Measurements from ENCODE around the gene SETD5. TPM values are rescaled to one million over a fixed set of nuclear protein-coding genes. Genes with fewer than 3 reads are reported as not detected.

Gene SETD5
- polyA plus RNA-seq, 1 donor (not counting 4 experiments of a cell fraction or from before 2014, with no cell fraction given) = 37.8 TPM

- peak; percentile 82 to 89 (median 89) for TF ChIP-seq CTCF (optimal IDR thresholded peaks at IDR 0.05 in 1 of 3, IDR thresholded peaks at IDR 0.05 in 1 of 3, conservative IDR thresholded peaks at IDR 0.05 in 1 of 3; ENCODE audit: extremely low read depth in 1 of 3, insufficient read depth in 2 of 3, low read length in 3 of 3)
- no peak for TF ChIP-seq EZH2 (IDR thresholded peaks at IDR 0.05; ENCODE audit: low read length)
- FAIRE-seq = peak; percentile 41
- dilution Hi-C loops (cut with MboI; ENCODE audit: extremely low pct_ligation_motif_present, low sequenced_read_pairs) = no loop called here
These were observed 44.3 kb upstream of the SETD5 start for GRCh38 chr3:9352917-9353752.

GRCh38 chr3:9361691-9362388 is 35.6 kb upstream of the SETD5 start:
- H3K9me3 ChIP-seq (ENCODE audit: control insufficient read depth, low read depth, low read length) = no peaks in the 10 kb centered on the region
- H3K4me2 ChIP-seq (ENCODE audit: control insufficient read depth, extremely low read depth, insufficient read depth, low read depth, low read length) = peak overlapping the region; percentile 68
- H3K79me2 ChIP-seq (ENCODE audit: control insufficient read depth, insufficient read depth, low read length) = peaks cover 14% of the 10 kb centered on the region
- no peaks in the 10 kb centered on the region for H3K27me3 ChIP-seq (ENCODE audit: control insufficient read depth, extremely low read depth, insufficient read depth, low read length)
- H3K36me3 ChIP-seq (ENCODE audit: control insufficient read depth in 2 of 2, extremely low read depth in 1 of 2, insufficient read depth in 2 of 2, low read length in 2 of 2) = peaks cover 7 to 10% of the 10 kb centered on the region in 2 experiments
- H3K4me1 ChIP-seq (ENCODE audit: control insufficient read depth, extremely low read depth, insufficient read depth, low read length) = no peaks in the 10 kb centered on the region
- no peak overlapping the region for H3K27ac ChIP-seq (ENCODE audit: control insufficient read depth, insufficient read depth, low read length)
- TF ChIP-seq CTCF (optimal IDR thresholded peaks at IDR 0.05 in 1 of 3, IDR thresholded peaks at IDR 0.05 in 1 of 3, conservative IDR thresholded peaks at IDR 0.05 in 1 of 3; ENCODE audit: extremely low read depth in 1 of 3, insufficient read depth in 2 of 3, low read length in 3 of 3) (no peak), EZH2 (IDR thresholded peaks at IDR 0.05; ENCODE audit: low read length) (no peak)
- no peak overlapping the region for H2AFZ ChIP-seq (ENCODE audit: control insufficient read depth, low read length)
- no peak for DNase-seq (ENCODE audit: low read depth, low spot score)
- H4K20me1 ChIP-seq (ENCODE audit: control insufficient read depth, extremely low read depth, insufficient read depth, low read length) = no peaks in the 10 kb centered on the region
- dilution Hi-C loops (cut with MboI; ENCODE audit: extremely low pct_ligation_motif_present, low sequenced_read_pairs) = no loop called here
- H3K9me1 ChIP-seq (ENCODE audit: control insufficient read depth, extremely low read depth, insufficient read depth, low read length) = no peaks in the 10 kb centered on the region
- H3K4me3 ChIP-seq (ENCODE audit: control insufficient read depth in 2 of 3, extremely low read depth in 1 of 3, insufficient read depth in 2 of 3, low read depth in 1 of 3, low read length in 3 of 3) = peak overlapping the region; percentile 63 to 73 (median 69)
- FAIRE-seq = no peak
- peak overlapping the region; percentile 83 for H3K9ac ChIP-seq (ENCODE audit: control insufficient read depth, extremely low read depth, insufficient read depth, low read length)

More at GRCh38 chr3:9352917-9353752, 44.3 kb upstream of the SETD5 start:
- no peak overlapping the region for H3K4me2 ChIP-seq (ENCODE audit: control insufficient read depth, extremely low read depth, insufficient read depth, low read depth, low read length)
- H3K9ac ChIP-seq (ENCODE audit: control insufficient read depth, extremely low read depth, insufficient read depth, low read length) = no peak overlapping the region
- no peaks in the 10 kb centered on the region for H3K9me3 ChIP-seq (ENCODE audit: control insufficient read depth, low read depth, low read length)
- no peaks in the 10 kb centered on the region for H3K9me1 ChIP-seq (ENCODE audit: control insufficient read depth, extremely low read depth, insufficient read depth, low read length)
- H3K36me3 ChIP-seq (ENCODE audit: control insufficient read depth in 2 of 2, extremely low read depth in 1 of 2, insufficient read depth in 2 of 2, low read length in 2 of 2) = no peaks in the 10 kb centered on the region
- peak overlapping the region; percentile 6 for H2AFZ ChIP-seq (ENCODE audit: control insufficient read depth, low read length)
- no peak for DNase-seq (ENCODE audit: low read depth, low spot score)
- no peaks in the 10 kb centered on the region for H3K27me3 ChIP-seq (ENCODE audit: control insufficient read depth, extremely low read depth, insufficient read depth, low read length)
- no peaks in the 10 kb centered on the region for H4K20me1 ChIP-seq (ENCODE audit: control insufficient read depth, extremely low read depth, insufficient read depth, low read length)
- H3K4me1 ChIP-seq (ENCODE audit: control insufficient read depth, extremely low read depth, insufficient read depth, low read length) = peaks cover 25% of the 10 kb centered on the region
- no peak overlapping the region for H3K4me3 ChIP-seq (ENCODE audit: control insufficient read depth in 2 of 3, extremely low read depth in 1 of 3, insufficient read depth in 2 of 3, low read depth in 1 of 3, low read length in 3 of 3)
- no peak overlapping the region for H3K27ac ChIP-seq (ENCODE audit: control insufficient read depth, insufficient read depth, low read length)
- H3K79me2 ChIP-seq (ENCODE audit: control insufficient read depth, insufficient read depth, low read length) = no peaks in the 10 kb centered on the region
